Measurements from ENCODE around the gene CNBP. TPM values are rescaled to one million over a fixed set of nuclear protein-coding genes. Genes with fewer than 3 reads are reported as not detected.

Gene CNBP
- total RNA-seq, 1 experiment from 2014 or later, result 267 TPM

- no TSS peak for BruUV-seq (replicated peaks)
These were observed 65.0 kb downstream of the CNBP start for GRCh38 chr3:129118745-129119144.

More at GRCh38 chr3:129118745-129119144, 65.0 kb downstream of the CNBP start:
- Histone ChIP-seq H3F3A (ENCODE audit: low read length, unreplicated experiment) (no peaks in the 10 kb centered on the region), H3K9me2 (replicated peaks; ENCODE audit: low read length) (no peaks in the 10 kb centered on the region), H3K4me3 (ENCODE audit: low read length) (peak overlapping the region; percentile 75; the same call in 1 of the 2 replicates), H4K20me1 (ENCODE audit: low read length) (no peaks in the 10 kb centered on the region), H3K9ac (ENCODE audit: low read length) (no peak overlapping the region), H3K27ac (ENCODE audit: low read length) (no peak overlapping the region), H3K36me3 (ENCODE audit: low read depth, low read length) (no peaks in the 10 kb centered on the region), H3K9me3 (ENCODE audit: low read length) (no peaks in the 10 kb centered on the region), H2AFZ (ENCODE audit: low read length) (no peak overlapping the region), H3K27me3 (ENCODE audit: low read length) (no peaks in the 10 kb centered on the region), H3K79me2 (ENCODE audit: low read length) (peaks cover 39% of the 10 kb centered on the region), H3K4me1 (ENCODE audit: insufficient read depth, low read length) (peaks cover 16% of the 10 kb centered on the region), H3K4me2 (ENCODE audit: low read length) (peak overlapping the region; percentile 87)
- ChIA-PET POLR2A (ENCODE audit: unreplicated experiment) (interaction anchor here (0.6 kb wide), 1 partner anchor 135 kb away, joined by 3 read pairs; no protein-coding TSS in a partner anchor), CTCF (no interaction called here)
- ATAC-seq, result no peak
- intact Hi-C loops (cut with micrococcal nuclease), result no loop called here
- TF ChIP-seq EZH2phosphoT487 (IDR thresholded peaks at IDR 0.05; ENCODE audit: borderline replicate concordance, low read length) (no peak), EZH2 (IDR thresholded peaks at IDR 0.05; ENCODE audit: low read length, unreplicated experiment) (no peak)
- TF ChIP-seq, protein P1, sequence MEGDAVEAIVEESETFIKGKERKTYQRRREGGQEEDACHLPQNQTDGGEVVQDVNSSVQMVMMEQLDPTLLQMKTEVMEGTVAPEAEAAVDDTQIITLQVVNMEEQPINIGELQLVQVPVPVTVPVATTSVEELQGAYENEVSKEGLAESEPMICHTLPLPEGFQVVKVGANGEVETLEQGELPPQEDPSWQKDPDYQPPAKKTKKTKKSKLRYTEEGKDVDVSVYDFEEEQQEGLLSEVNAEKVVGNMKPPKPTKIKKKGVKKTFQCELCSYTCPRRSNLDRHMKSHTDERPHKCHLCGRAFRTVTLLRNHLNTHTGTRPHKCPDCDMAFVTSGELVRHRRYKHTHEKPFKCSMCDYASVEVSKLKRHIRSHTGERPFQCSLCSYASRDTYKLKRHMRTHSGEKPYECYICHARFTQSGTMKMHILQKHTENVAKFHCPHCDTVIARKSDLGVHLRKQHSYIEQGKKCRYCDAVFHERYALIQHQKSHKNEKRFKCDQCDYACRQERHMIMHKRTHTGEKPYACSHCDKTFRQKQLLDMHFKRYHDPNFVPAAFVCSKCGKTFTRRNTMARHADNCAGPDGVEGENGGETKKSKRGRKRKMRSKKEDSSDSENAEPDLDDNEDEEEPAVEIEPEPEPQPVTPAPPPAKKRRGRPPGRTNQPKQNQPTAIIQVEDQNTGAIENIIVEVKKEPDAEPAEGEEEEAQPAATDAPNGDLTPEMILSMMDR (conservative IDR thresholded peaks at IDR 0.05; ENCODE audit: low read depth, low read length), result no peak
- DNase-seq, result no peak

Other genes starting within 250 kb of the CNBP start
- gene CFAP92, start 189.8 kb downstream of the CNBP start, total RNA-seq (2014; rRNA removed), result 0.33 TPM in 1 of 2 replicates, not detected in the other
- gene EFCC1, start 182.6 kb downstream of the CNBP start, total RNA-seq (2014; rRNA removed), result not detected in 2 replicates
- not detected in 2 replicates for gene GP9, start 123.1 kb downstream of the CNBP start, total RNA-seq (2014; rRNA removed)
- gene RAB43, start 62.1 kb downstream of the CNBP start, total RNA-seq (2014; rRNA removed), result 22.4 and 26.6 TPM in 2 replicates
- gene ISY1, start 22.8 kb downstream of the CNBP start, total RNA-seq (2014; rRNA removed), result 17.1 and 18.1 TPM in 2 replicates
- 124 and 152 TPM in 2 replicates for gene COPG1, start 65.7 kb upstream of the CNBP start, total RNA-seq (2014; rRNA removed)
- 28.8 and 34.3 TPM in 2 replicates for gene HMCES, start 95.0 kb upstream of the CNBP start, total RNA-seq (2014; rRNA removed)
- gene EFCAB12, start 244.7 kb upstream of the CNBP start, total RNA-seq (2014; rRNA removed), result 0.04 and 0.12 TPM in 2 replicates